Upper lobe of right lung (tissue), 1 donor: ENCODE measurements around the gene TJP3. TPM values are rescaled to one million over a fixed set of nuclear protein-coding genes. Genes with fewer than 3 reads are reported as not detected.

Experiments
- ATAC-seq: fragments of 200-7000 bp; cut with Tn5 transposase; one replicate; pipeline ENCODE4 v1.9.1; 2020; ENCODE audit warnings: mild to moderate bottlenecking, moderate library complexity
- DNase-seq: peaks from one replicate; pipeline ENCODE4 v3.0.0-alpha.2; 2020
- H3K27ac ChIP-seq: fragments of 200-600 bp; one replicate; pipeline ENCODE4 v1.8.0; 2022
- H3K27me3 ChIP-seq: fragments of 200-600 bp; one replicate; pipeline ENCODE4 v1.8.0; 2022; ENCODE audit warnings: mild to moderate bottlenecking
- H3K36me3 ChIP-seq: fragments of 200-600 bp; one replicate; pipeline ENCODE4 v1.8.0; 2022
- H3K4me1 ChIP-seq: fragments of 200-600 bp; one replicate; pipeline ENCODE4 v1.8.0; 2022
- H3K4me3 ChIP-seq: fragments of 200-600 bp; one replicate; pipeline ENCODE4 v1.8.0; 2022; ENCODE audit warnings: mild to moderate bottlenecking
- H3K9me3 ChIP-seq: fragments of 200-600 bp; one replicate; pipeline ENCODE4 v1.8.0; 2022
- CTCF ChIP-seq: fragments of 200-600 bp; IDR thresholded peaks from one replicate; pipeline ENCODE4 v1.8.0; 2022; ENCODE audit warnings: antibody characterized with exemption
- intact Hi-C: fragments of 100-400 bp; cut with DNase I; formaldehyde crosslinking; loops from one replicate; pipeline ENCODE4 v1.11.0; 2022
- total RNA-seq: library from RNA; stranded (reverse); fragmentation: NEBNext Ultra II Directional; extraction: Animal tissue kit (Norgen Biotek cat#: 25700); gene quantifications from one replicate; pipeline ENCODE4 v1.2.1, GENCODE V29; 2021
- donor health status: DM: no; HTN: yes; CAD: no; lungs with severe emphysema.

Gene TJP3
- total RNA-seq, 1 donor from 2014 or later = 23.0 TPM

GRCh38 chr19:3697094-3697493 lies 11.1 kb upstream of the TJP3 start:
- Histone ChIP-seq H3K4me1 (peaks cover 12% of the 10 kb centered on the region), H3K9me3 (no peaks in the 10 kb centered on the region), H3K36me3 (no peaks in the 10 kb centered on the region), H3K27ac (no peak overlapping the region), H3K4me3 (no peak overlapping the region), H3K27me3 (no peaks in the 10 kb centered on the region)
- no peak for TF ChIP-seq CTCF
- ATAC-seq = no peak
- intact Hi-C loops = no loop called here
- DNase-seq = no peak

GRCh38 chr19:3697671-3698385 lies 10.4 kb upstream of the TJP3 start:
- intact Hi-C loops = no loop called here
- DNase-seq = no peak
- Histone ChIP-seq H3K4me3 (no peak overlapping the region), H3K36me3 (no peaks in the 10 kb centered on the region), H3K9me3 (no peaks in the 10 kb centered on the region), H3K4me1 (peaks cover 12% of the 10 kb centered on the region), H3K27ac (no peak overlapping the region), H3K27me3 (no peaks in the 10 kb centered on the region)
- TF ChIP-seq CTCF = no peak
- no peak for ATAC-seq

GRCh38 chr19:3698386-3698950 lies 9.7 kb upstream of the TJP3 start:
- no peak for DNase-seq
- no peak overlapping the region for H3K27ac ChIP-seq
- no peak for TF ChIP-seq CTCF
- H3K36me3 ChIP-seq = no peaks in the 10 kb centered on the region
- no peaks in the 10 kb centered on the region for H3K27me3 ChIP-seq
- H3K4me3 ChIP-seq = no peak overlapping the region
- intact Hi-C loops = no loop called here
- no peak for ATAC-seq
- peaks cover 12% of the 10 kb centered on the region for H3K4me1 ChIP-seq
- no peaks in the 10 kb centered on the region for H3K9me3 ChIP-seq

- H3K36me3 ChIP-seq = no peaks in the 10 kb centered on the region
- ATAC-seq (peak; percentile 69), DNase-seq (peak; percentile 80)
- H3K27ac ChIP-seq = peak overlapping the region; percentile 78
- H3K9me3 ChIP-seq = no peaks in the 10 kb centered on the region
- no peak for TF ChIP-seq CTCF
- H3K4me3 ChIP-seq = peak overlapping the region; percentile 81
- peaks cover 12% of the 10 kb centered on the region for H3K4me1 ChIP-seq
- no peaks in the 10 kb centered on the region for H3K27me3 ChIP-seq
- intact Hi-C loops = no loop called here
These were observed 9.0 kb upstream of the TJP3 start for GRCh38 chr19:3698974-3699740.

GRCh38 chr19:3699741-3700241 lies 8.4 kb upstream of the TJP3 start:
- intact Hi-C loops = no loop called here
- TF ChIP-seq CTCF = no peak
- H3K9me3 ChIP-seq = no peaks in the 10 kb centered on the region
- DNase-seq (no peak), ATAC-seq (no peak)
- peaks cover 12% of the 10 kb centered on the region for H3K4me1 ChIP-seq
- H3K36me3 ChIP-seq = no peaks in the 10 kb centered on the region
- H3K4me3 ChIP-seq = peak overlapping the region; percentile 81
- peak overlapping the region; percentile 78 for H3K27ac ChIP-seq
- no peaks in the 10 kb centered on the region for H3K27me3 ChIP-seq
